ENCODE measurements around the gene OPN1MW3.
"Not testable (repeated sequence)": the region's sequence is repeated elsewhere in the genome, so short reads cannot be mapped to it uniquely, and the experiment has no call there.

OPN1MW3 gene

GRCh38 chrX:154295664-154296310, 38.4 kb downstream of the OPN1MW3 start, which contains the start of gene TKTL1:
Gene TKTL1, plus strand, starts transcription at chrX:154295795. Its CDS starts 65 bp downstream, at chrX:154295860.
- in situ Hi-C loops (cut with HindIII; ENCODE audit: low sequenced_read_pairs), result no loop called here

GRCh38 chrX:154296731-154297130, 39.3 kb downstream of the OPN1MW3 start:
- in situ Hi-C loops (cut with HindIII; ENCODE audit: low sequenced_read_pairs), result no loop called here

GRCh38 chrX:154298312-154298711, 40.9 kb downstream of the OPN1MW3 start:
- in situ Hi-C loops (cut with HindIII; ENCODE audit: low sequenced_read_pairs), result no loop called here

- in situ Hi-C loops (cut with HindIII; ENCODE audit: low sequenced_read_pairs), result no loop called here
Measured at GRCh38 chrX:154300816-154301215, 43.4 kb downstream of the OPN1MW3 start.

GRCh38 chrX:154302998-154303397, 45.6 kb downstream of the OPN1MW3 start:
- in situ Hi-C loops (cut with HindIII; ENCODE audit: low sequenced_read_pairs), result not testable (repeated sequence)

DNA sequence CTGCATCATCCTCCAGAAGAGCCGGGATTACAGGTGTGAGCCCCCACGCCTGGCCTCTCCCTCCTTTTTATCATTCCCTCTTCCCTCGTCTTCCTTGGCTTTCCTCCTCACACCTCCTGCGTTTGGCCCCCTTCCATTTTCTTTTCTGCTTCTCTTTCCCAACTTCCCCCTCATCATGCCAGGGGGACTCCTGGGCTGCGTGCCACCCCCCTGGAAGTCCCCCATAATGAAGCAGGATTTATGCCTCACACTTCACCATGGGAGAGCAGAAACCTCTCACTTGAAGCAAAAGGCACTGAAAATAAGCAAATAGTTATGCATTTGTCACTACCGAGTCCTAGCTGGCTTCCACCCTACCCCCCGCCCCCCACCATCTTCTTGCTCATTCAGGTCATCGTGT, 46.1 kb downstream of the OPN1MW3 start:
- in situ Hi-C loops (cut with HindIII; ENCODE audit: low sequenced_read_pairs), result no loop called here

DNA sequence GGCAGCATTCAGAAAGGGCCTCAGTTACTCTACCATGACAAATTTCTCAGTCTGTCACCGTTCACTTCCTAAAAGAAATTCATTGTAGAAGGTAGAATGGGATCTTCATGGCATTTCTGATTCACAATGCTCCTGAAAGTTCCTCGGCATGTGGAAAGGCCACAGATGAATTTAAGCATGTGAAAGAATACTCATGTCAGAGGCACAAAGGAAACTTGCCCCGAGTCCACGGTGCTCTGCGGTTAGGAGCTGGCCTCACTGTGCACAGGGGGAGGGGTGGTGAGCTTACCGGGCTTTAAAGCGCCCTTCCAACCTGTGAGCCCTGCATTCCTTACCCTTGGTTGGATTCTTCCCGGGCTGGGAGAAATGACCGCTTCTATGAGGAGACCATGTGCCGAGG, 47.5 kb downstream of the OPN1MW3 start:
- in situ Hi-C loops (cut with HindIII; ENCODE audit: low sequenced_read_pairs), result no loop called here

GRCh38 chrX:154305541-154306205, 48.3 kb downstream of the OPN1MW3 start:
- in situ Hi-C loops (cut with HindIII; ENCODE audit: low sequenced_read_pairs), result no loop called here

DNA sequence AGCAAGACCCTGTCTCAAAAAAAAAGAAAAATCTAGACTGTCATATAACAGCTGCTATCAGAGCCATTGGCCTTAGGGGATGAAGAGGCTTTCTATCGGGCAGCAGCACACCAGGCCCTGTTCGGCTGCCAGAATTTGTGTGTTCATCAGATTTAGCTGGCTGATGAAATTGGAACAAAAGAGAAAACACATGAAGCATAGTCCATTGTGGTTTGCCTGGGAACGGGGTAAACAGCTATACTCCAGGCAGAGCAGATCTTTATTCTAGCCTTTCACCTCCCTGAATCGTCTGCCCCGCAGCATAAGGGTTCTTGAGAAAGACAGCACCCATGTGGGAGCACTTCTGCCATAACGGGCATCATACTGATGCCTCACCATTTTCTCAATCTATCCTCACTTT, 49.8 kb downstream of the OPN1MW3 start:
- in situ Hi-C loops (cut with HindIII; ENCODE audit: low sequenced_read_pairs), result no loop called here

GRCh38 chrX:154308108-154308946, 50.9 kb downstream of the OPN1MW3 start:
- in situ Hi-C loops (cut with HindIII; ENCODE audit: low sequenced_read_pairs), result no loop called here

DNA sequence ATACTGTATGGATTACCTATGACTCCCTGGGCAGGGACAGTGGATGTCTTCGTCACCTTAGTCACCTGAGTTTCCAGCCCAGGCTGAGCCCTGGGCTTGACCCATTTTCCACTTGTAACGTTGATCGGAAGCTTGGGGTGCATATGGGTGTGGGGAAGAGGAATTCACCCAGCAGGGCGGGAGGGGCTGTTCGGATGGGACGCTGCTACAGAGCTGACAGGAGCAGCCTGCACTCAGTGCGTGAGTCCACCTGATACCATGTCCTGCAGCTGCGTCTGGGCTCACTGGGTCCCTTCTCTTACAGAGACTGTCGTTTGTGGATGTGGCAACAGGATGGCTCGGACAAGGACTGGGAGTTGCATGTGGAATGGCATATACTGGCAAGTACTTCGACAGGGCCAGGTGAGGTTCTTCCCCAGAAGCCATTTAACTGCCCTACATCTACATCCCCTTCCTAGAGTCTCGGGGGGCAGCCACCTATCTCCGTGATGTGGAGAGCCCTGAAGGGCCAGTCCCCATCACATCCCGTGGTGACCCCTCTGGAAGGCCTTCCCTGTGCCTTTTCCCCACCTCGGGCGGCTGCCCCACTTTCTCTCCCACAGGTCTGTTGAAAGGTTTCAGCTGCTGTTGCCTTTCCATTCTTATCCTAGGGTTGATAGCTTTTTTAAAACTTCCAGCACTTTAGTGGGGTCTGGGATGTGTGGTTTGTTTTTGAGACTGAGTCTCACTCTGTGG, 51.8 kb downstream of the OPN1MW3 start:
- in situ Hi-C loops (cut with HindIII; ENCODE audit: low sequenced_read_pairs), result no loop called here

DNA sequence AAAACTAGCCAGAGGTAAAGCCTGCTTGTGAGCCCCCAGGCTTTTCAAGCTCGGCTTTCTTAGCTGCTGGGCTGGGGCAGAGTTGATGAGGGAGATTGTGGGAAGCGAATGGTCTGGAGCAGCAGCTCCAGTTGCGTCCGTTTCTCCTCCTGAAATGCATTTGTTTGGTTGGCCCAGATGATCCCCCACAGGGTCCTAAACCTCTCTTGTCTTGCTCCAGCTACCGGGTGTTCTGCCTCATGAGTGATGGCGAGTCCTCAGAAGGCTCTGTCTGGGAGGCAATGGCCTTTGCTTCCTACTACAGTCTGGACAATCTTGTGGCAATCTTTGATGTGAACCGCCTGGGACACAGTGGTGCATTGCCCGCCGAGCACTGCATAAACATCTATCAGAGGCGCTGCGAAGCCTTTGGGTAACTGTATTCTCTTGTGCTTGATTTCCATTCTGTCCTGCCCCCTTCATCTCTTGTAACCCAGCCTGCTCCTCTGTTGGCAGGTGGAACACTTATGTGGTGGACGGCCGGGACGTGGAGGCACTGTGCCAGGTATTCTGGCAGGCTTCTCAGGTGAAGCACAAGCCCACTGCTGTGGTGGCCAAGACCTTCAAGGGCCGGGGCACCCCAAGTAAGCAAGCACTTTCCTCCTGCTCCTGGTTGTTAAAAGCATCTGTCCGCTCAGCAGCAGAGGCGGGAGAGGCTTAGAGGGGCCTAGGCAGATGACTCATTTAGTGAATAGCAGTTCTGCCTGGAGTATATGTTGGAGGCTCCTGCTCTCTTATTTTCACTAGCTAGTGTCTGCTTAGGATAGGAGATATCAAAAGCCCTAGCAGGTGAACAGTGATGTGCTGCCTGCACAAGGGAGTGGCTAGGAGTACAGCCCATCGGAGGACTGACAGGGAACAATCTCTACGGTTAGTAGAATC, 53.5 kb downstream of the OPN1MW3 start:
- in situ Hi-C loops (cut with HindIII; ENCODE audit: low sequenced_read_pairs), result no loop called here

DNA sequence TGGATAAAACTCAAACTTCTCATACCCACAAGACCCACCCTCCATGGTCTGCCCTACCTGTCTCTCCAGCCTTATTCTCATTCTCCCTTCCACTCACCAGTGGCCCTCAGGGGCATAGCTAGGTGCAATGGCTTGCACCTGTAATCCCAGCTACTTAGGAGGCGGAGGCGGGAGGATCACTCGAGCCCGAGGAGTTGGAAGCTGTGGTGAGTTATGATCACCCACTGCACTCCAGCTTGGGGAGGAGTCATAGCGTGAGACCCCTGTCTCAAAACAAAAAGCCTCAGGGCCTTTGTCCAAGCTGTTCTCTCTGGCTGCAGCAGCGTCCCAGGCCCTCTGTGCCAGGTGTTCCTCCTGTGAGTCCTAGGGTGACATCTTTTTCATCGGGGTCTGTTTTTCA, 54.7 kb downstream of the OPN1MW3 start:
- in situ Hi-C loops (cut with HindIII; ENCODE audit: low sequenced_read_pairs), result no loop called here

DNA sequence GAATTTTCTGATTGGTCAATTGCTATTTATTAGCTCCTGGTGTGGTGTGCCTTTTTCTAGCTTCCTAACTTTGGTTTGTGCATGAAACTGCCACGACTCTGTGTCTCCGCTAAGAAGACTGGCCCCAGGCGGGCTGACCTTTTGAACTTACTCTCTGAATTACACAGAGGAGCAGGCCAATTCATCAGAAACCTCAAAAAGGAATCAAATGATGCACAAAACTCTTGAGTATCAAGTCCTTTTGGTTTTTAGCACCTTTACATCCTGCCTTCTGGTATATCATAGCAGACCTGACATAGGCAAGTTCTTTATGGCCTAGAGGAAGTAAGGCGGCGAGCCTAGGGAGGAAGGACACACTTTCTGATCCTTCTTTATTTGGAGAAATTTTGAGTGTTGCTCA, 55.8 kb downstream of the OPN1MW3 start:
- in situ Hi-C loops (cut with HindIII; ENCODE audit: low sequenced_read_pairs), result no loop called here

DNA sequence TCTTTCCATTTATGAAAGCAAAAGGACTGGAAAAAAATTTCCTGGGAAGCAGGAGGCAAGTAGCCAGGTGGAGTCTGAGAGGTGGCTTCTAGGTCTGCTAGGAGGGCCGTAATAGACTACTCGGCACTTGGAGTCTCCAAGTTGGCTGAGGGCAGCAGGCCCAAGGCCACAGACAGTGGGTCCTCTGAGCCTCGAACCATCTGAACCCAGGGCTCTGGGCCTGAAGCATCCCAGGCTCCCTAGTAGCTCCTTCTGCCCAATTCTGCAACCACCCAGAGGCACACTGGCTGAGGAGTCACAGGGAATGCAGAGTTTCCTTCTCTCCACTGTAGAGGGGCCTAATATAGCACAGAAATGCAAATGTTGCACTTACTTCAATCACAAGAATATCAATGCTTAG, 58.0 kb downstream of the OPN1MW3 start:
- in situ Hi-C loops (cut with HindIII; ENCODE audit: low sequenced_read_pairs), result no loop called here

GRCh38 chrX:154317391-154317995, 60.1 kb downstream of the OPN1MW3 start:
- in situ Hi-C loops (cut with HindIII; ENCODE audit: low sequenced_read_pairs), result no loop called here

- in situ Hi-C loops (cut with HindIII; ENCODE audit: low sequenced_read_pairs), result no loop called here
Measured at GRCh38 chrX:154320406-154320805, 63.0 kb downstream of the OPN1MW3 start.
